ENCODE measurements around the gene NCMAP. TPM values are rescaled to one million over a fixed set of nuclear protein-coding genes. Genes with fewer than 3 reads are reported as not detected.

The NCMAP gene
- total RNA-seq, 1 donor from 2014 or later, result not detected

- Mint-ChIP-seq H3K4me3 (ENCODE audit: unreplicated experiment) (no peak overlapping the region), H3K4me1 (ENCODE audit: unreplicated experiment) (peaks cover 4% of the 10 kb centered on the region), H3K27me3 (ENCODE audit: unreplicated experiment) (peaks cover 37% of the 10 kb centered on the region), H3K9me3 (ENCODE audit: unreplicated experiment) (peaks cover 6% of the 10 kb centered on the region), H3K27ac (ENCODE audit: unreplicated experiment) (no peak overlapping the region), H3K36me3 (ENCODE audit: unreplicated experiment) (no peaks in the 10 kb centered on the region)
- DNase-seq (ENCODE audit: extremely low spot score, unreplicated experiment), result no peak
- TF ChIP-seq, protein P1, sequence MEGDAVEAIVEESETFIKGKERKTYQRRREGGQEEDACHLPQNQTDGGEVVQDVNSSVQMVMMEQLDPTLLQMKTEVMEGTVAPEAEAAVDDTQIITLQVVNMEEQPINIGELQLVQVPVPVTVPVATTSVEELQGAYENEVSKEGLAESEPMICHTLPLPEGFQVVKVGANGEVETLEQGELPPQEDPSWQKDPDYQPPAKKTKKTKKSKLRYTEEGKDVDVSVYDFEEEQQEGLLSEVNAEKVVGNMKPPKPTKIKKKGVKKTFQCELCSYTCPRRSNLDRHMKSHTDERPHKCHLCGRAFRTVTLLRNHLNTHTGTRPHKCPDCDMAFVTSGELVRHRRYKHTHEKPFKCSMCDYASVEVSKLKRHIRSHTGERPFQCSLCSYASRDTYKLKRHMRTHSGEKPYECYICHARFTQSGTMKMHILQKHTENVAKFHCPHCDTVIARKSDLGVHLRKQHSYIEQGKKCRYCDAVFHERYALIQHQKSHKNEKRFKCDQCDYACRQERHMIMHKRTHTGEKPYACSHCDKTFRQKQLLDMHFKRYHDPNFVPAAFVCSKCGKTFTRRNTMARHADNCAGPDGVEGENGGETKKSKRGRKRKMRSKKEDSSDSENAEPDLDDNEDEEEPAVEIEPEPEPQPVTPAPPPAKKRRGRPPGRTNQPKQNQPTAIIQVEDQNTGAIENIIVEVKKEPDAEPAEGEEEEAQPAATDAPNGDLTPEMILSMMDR (IDR thresholded peaks at IDR 0.05), result no peak
These were observed 64.8 kb downstream of the NCMAP start for GRCh38 chr1:24620678-24621077.

GRCh38 chr1:24621121-24621520, 65.2 kb downstream of the NCMAP start:
- Mint-ChIP-seq H3K36me3 (ENCODE audit: unreplicated experiment) (no peaks in the 10 kb centered on the region), H3K27ac (ENCODE audit: unreplicated experiment) (no peak overlapping the region)

DNA sequence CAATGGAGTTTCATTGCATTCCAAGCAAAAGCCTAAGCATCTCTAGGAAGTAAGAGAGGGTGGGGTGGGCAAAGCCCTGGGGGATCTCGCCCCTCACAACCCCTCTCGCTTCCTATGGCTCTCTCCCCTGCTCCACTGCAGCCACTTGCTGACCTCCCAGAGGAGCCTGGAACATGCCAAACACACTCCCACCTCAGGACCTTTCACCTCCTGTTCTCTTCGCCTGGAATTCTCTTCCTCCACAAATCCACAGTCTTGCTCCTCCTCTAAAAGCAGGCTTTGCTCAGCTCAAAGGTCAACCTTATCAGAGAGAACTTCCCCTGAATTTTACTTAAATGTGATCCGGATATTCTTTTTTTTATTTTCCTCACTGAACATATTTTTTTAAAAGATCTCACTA, 66.3 kb downstream of the NCMAP start:
- peak; percentile 76 for DNase-seq (ENCODE audit: extremely low spot score, unreplicated experiment)
- Mint-ChIP-seq H3K27me3 (ENCODE audit: unreplicated experiment) (peaks cover 25% of the 10 kb centered on the region), H3K9me3 (ENCODE audit: unreplicated experiment) (no peaks in the 10 kb centered on the region), H3K36me3 (ENCODE audit: unreplicated experiment) (no peaks in the 10 kb centered on the region), H3K4me3 (ENCODE audit: unreplicated experiment) (no peak overlapping the region), H3K4me1 (ENCODE audit: unreplicated experiment) (peaks cover 4% of the 10 kb centered on the region), H3K27ac (ENCODE audit: unreplicated experiment) (no peak overlapping the region)
- TF ChIP-seq, protein P1 (IDR thresholded peaks at IDR 0.05), result no peak

More at GRCh38 chr1:24621121-24621520, 65.2 kb downstream of the NCMAP start:
- H3K9me3 Mint-ChIP-seq (ENCODE audit: unreplicated experiment), result peaks cover 6% of the 10 kb centered on the region
- DNase-seq (ENCODE audit: extremely low spot score, unreplicated experiment), result peak; percentile 23
- TF ChIP-seq, protein P1 (IDR thresholded peaks at IDR 0.05), result no peak
- peaks cover 4% of the 10 kb centered on the region for H3K4me1 Mint-ChIP-seq (ENCODE audit: unreplicated experiment)
- H3K27me3 Mint-ChIP-seq (ENCODE audit: unreplicated experiment), result peaks cover 34% of the 10 kb centered on the region
- H3K4me3 Mint-ChIP-seq (ENCODE audit: unreplicated experiment), result no peak overlapping the region

DNA sequence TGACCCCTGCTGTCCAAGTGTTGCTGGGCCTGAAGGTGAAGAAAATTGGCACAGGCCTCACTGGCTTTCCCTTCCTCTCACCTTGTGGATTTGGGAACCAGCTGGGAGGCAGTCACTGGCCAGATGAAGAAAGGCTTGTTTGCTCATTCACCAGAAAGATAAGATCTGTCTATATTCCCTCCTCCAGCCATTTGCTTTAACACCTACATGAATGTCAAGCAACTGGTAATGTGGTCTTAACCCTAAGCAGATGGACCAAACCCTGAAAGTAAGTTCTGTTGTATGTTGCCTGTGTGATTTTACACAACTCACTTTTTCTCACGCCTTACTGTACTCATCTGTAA, 76.9 kb downstream of the NCMAP start:
- Mint-ChIP-seq H3K36me3 (ENCODE audit: unreplicated experiment) (no peaks in the 10 kb centered on the region), H3K9me3 (ENCODE audit: unreplicated experiment) (no peaks in the 10 kb centered on the region), H3K4me3 (ENCODE audit: unreplicated experiment) (no peak overlapping the region), H3K27ac (ENCODE audit: unreplicated experiment) (no peak overlapping the region), H3K27me3 (ENCODE audit: unreplicated experiment) (peaks cover 33% of the 10 kb centered on the region), H3K4me1 (ENCODE audit: unreplicated experiment) (no peaks in the 10 kb centered on the region)
- peak; percentile 17 for DNase-seq (ENCODE audit: extremely low spot score, unreplicated experiment)
- TF ChIP-seq, protein P1 (IDR thresholded peaks at IDR 0.05), result no peak

DNA sequence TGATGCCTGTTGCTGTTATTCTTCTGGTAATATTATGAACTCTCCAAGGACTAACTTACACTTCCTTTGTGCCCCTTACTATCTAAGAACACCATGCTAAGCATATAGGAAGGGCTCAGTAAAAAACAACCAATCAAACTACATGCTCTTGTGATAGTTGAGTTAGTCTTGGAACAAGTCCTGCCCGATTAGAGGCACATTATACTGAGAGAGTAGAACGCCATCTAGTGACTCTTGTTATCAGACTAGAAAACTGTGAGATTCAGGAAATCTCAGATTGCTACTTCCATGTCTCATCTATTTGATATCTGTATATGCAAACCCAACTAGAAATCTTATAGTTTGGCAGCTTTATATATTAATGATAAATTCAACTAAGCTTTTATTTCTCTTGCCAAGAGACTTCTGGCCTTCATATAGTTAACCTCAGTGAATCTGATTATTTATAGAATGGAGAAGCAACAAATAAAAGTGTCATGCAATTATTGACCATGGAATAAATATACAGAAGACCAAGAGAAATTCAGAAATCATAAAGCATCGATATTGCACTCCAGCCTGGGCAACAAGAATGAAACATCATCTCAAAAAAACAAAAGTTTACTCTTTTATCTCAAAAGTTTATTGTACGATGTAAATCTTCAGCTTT, 79.4 kb downstream of the NCMAP start:
- H3K9me3 Mint-ChIP-seq (ENCODE audit: unreplicated experiment), result no peaks in the 10 kb centered on the region
- TF ChIP-seq, protein P1 (IDR thresholded peaks at IDR 0.05), result peak; percentile 75
- no peaks in the 10 kb centered on the region for H3K36me3 Mint-ChIP-seq (ENCODE audit: unreplicated experiment)
- H3K27me3 Mint-ChIP-seq (ENCODE audit: unreplicated experiment), result peaks cover 26% of the 10 kb centered on the region
- no peak for DNase-seq (ENCODE audit: extremely low spot score, unreplicated experiment)
- no peak overlapping the region for H3K27ac Mint-ChIP-seq (ENCODE audit: unreplicated experiment)
- H3K4me1 Mint-ChIP-seq (ENCODE audit: unreplicated experiment), result no peaks in the 10 kb centered on the region
- H3K4me3 Mint-ChIP-seq (ENCODE audit: unreplicated experiment), result no peak overlapping the region
